KG1 (cell line): Measurements from ENCODE around the gene DGKZ.
"Not testable (repeated sequence)": the region's sequence is repeated elsewhere in the genome, so short reads cannot be mapped to it uniquely, and the experiment has no call there.

Experiments used
- DNase-seq: peaks from one replicate; lab custom pipeline; 2025; lab: John Stamatoyannopoulos, UW

DGKZ gene, protein sequence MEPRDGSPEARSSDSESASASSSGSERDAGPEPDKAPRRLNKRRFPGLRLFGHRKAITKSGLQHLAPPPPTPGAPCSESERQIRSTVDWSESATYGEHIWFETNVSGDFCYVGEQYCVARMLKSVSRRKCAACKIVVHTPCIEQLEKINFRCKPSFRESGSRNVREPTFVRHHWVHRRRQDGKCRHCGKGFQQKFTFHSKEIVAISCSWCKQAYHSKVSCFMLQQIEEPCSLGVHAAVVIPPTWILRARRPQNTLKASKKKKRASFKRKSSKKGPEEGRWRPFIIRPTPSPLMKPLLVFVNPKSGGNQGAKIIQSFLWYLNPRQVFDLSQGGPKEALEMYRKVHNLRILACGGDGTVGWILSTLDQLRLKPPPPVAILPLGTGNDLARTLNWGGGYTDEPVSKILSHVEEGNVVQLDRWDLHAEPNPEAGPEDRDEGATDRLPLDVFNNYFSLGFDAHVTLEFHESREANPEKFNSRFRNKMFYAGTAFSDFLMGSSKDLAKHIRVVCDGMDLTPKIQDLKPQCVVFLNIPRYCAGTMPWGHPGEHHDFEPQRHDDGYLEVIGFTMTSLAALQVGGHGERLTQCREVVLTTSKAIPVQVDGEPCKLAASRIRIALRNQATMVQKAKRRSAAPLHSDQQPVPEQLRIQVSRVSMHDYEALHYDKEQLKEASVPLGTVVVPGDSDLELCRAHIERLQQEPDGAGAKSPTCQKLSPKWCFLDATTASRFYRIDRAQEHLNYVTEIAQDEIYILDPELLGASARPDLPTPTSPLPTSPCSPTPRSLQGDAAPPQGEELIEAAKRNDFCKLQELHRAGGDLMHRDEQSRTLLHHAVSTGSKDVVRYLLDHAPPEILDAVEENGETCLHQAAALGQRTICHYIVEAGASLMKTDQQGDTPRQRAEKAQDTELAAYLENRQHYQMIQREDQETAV

GRCh38 chr11:46346886-46347636 is at the start of gene DGKZ:
Gene DGKZ, plus strand, starts transcription at chr11:46347463. Its CDS starts 197 bp downstream, at chr11:46347660.
- peak; percentile 54 for DNase-seq

DNA sequence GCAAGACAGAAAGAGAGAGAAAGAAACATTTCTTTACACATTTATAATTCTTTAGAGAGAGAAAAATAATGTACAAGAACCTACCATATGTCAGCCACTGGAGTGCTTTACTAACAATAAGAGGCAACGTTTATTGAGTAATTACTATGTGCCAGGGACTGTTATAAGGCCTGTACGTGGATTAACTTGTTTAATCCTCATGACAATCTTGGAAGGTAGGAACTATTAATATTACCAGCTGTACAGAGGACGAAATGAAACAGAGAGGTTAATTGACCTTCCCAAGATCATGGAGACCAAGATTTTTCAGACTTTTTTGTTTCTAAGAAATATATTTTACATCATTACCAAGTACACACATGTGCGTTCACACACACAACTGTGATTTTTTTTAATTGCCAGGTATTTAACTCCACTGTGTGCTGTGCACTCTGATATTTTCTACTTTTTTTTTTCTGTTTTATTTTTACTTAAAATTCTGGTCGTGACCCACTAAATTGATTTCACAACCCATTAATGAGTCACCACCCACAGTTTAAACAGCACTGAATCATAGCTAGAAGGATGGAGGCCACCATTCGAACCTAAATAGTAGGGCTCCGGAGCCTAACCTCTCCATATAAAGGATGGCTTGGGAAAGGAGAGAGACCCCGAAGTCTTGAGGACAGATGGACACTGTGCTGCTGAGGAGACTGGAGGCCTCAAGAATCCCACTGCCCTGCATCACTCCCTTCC is 48.4 kb upstream of the DGKZ start:
- DNase-seq = no peak

DNA sequence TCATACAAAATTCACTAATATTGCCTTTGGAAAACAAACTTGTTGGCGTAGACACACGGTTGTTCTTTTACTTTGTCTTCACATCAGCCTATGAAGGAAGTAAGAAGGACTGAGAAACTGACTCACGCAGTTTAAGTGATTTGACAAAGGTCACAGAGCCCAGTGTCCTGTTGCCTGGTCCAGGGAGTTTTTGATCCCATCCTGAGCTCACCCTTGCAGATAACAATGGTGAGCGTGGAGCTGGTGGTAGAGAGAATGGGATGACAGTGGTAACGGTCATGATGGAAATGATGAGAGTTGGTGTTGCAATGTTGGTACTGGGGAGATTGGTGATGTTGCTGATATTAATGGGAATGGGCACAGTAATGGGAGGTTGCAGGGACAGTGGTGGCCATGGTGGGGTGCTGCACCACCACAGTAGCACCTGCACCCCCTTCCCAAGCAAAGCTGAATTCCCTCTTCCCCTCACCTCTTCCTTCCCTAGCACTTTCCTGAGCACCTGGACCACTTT is 47.8 kb upstream of the DGKZ start:
- DNase-seq = no peak

DNA sequence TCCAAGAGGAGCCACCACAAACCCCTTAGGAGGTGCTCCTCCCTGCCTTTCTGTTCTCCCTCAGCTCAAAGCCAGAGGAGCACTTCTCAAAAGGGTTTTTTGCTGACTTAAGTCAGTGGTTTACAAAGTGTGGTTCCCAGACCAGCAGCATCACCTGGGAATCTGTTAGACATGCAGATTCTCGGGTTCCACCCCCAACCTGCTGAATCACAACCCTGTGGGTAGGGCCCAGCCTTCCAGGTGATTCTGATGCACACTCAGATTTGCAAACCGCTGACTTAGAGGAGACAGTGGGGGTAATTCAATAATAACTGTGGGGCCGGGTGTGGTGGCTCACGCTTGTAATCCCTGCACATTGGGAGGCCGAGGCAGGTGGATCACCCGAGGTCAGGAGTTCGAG is 47.0 kb upstream of the DGKZ start:
- DNase-seq = no peak

DNA sequence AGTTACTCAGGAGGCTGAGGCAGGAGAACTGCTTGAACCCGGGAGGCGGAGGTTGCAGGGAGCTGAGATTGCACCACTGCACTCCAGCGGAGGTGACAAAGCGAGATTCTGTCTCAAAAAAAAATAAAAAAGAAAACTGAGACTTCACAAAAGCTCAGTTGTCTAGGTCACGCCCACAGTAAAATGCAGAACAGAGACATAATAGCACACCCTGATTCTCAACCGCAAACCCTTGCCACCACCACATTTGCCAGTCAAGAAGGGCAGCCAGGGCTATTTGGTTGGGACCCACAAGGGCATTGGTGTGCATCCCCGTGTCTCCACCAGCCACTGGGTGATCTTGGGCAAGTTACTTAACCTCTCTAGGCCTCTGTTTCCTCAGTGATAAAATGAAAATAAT is 44.4 kb upstream of the DGKZ start:
- DNase-seq = no peak

GRCh38 chr11:46304036-46304435 is 43.2 kb upstream of the DGKZ start:
- DNase-seq = not testable (repeated sequence)

DNA sequence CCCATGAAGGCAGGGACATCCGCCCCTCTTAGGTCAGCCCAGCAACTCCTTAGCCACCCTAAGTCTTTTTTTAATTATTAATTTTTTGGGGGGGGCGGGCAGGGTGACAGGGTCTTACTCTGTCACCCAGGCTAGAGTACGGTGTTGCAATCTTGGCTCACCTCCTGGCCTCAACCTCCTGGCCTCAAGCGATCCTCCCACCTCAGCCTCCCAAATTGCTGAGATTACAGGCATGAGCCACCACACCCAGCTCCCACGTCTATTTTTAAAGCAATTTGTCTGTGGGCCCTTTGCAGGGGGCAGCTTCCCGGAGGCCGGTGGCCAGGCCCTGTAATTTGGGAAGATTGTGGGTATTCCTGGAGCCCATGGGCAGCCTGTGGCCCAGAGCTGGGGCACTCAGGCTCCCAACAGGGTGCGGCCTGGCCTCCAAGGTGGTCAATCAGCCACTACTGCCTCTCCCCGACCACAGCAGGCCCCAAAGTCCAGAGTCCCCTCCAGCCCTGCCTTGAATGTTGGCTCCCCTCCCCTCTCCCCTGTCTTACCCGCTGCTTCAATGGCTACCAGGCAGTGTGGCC is 42.6 kb upstream of the DGKZ start:
- no peak for DNase-seq

GRCh38 chr11:46305295-46305694 is 42.0 kb upstream of the DGKZ start:
- peak; percentile 20 for DNase-seq

GRCh38 chr11:46306296-46306853 is 40.9 kb upstream of the DGKZ start:
- DNase-seq = no peak

- no peak for DNase-seq
These were observed 39.9 kb upstream of the DGKZ start for GRCh38 chr11:46307369-46307768.

- DNase-seq = no peak
These were observed 39.4 kb upstream of the DGKZ start for GRCh38 chr11:46307785-46308341.

DNA sequence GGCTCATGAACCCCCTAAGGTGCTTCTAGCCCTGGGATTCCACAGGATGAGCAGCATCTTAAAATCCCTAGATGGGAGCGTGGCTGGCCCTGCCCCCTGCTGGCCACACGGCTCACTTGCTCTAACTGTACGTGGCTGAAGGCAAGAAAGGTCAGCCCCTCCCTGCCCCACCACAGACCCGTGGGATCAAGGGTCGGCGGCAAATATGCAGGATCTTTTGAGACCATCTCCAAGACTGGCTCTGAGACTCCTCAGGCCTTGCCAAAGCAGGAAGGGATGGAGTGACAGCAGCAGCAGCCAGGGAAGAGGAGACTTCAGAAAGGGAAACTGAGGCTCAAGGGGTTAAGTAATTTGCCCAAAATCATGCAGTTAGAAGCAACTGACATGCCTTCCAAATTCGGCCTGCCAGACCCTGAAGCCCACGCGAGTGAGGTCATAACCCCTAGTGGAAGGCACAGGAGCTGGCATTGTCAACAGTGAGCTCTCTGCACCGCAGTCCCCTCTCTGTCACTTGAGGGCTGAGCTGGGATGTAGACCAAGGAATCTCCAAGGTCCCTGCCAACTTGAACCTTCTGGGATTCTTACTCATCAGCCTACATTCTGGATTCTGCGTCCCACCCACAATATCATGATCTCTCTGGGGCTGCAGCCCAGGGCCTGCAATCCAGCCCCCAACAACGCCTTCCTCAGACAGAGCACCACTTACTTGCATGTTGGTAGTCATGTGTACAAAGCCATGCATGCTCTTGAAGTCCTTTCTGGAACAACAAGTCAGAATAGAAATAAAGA is 38.4 kb upstream of the DGKZ start:
- DNase-seq = no peak

DNA sequence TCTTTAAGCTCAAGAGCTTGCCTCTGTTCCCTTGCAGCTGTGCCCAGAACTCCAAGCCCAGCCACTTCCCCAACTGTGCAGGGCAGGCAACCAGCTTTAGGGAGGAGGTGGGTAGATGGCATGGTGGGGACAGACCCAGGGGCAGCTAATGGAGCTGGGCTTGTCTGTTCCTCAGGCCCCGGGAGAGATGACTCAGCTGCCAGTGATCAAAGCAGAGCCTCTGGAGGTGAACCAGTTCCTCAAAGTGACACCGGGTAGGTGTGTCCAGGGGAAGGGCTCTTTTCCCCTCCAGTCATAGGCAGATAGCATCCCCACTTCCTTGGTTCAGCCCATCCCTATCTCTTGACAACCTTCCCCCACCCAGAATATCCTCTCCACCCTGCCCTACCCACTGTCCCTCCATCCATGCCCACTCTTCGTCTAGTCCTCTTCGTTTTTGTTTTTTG is 37.4 kb upstream of the DGKZ start:
- DNase-seq = no peak

- DNase-seq = peak; percentile 36
These were observed 32.1 kb upstream of the DGKZ start for GRCh38 chr11:46315033-46315738.

DNA sequence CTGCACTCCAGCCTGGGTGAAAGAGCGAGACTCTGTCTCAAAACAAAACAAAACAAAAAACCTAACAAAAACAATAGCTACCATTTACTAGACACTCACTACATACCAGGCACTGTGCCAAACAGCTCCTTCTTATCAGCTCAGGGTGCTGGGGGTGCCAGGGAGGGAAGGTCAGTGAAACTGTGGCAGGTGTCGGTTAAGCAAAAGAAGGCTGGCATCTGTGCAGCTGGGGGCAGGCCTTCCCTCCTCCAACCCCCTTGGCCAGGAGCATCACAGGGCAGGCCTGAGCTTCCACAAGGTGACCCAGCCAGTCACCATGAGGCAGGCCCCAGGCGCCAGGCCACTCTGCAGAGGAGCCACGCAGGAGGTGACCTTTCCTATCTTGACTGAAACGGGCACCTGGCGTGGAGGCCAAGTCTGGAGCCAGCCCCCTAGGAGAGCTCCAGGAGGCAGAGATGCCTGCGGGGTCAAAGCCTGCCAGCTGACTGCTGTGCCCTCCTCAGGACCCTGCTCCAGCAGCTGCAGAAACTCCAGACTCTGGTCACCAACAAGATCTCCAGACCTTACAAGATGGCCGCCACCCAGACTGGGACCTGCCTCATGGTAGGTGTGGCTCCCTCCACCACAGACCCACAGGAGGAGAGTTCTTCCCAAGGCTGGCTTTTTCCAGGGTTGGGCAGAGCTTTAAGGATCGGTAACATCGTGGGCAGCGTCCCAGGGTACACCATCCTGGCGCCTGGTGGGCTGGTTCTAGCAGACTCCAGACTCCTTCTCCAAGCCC is 31.3 kb upstream of the DGKZ start:
- no peak for DNase-seq

- no peak for DNase-seq
These were observed 28.2 kb upstream of the DGKZ start for GRCh38 chr11:46319074-46319453.

DNA sequence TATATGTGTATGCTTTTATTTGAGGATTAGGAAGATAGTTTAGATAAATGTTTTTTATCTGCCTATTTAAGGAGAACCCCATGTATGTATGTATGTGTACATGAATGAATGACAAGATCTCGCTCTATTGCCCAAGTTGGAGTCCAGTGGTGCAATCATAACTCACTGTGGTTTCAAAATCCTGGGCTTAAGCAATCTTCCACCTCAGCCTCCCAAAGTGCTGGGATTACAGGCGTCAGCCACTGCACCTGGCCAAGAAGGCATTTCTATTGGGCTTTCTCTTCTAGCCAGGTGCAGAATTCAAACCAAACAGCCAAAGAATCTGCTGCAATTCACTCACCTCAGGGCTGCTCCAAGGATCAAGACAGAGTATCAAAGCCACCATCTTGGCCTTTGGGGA is 25.5 kb upstream of the DGKZ start:
- DNase-seq = no peak

GRCh38 chr11:46322759-46323158 is 24.5 kb upstream of the DGKZ start:
- no peak for DNase-seq
